ENCODE measurements around the gene KCNH1. TPM values are rescaled to one million over a fixed set of nuclear protein-coding genes. Genes with fewer than 3 reads are reported as not detected.
A peak's percentile ranks its signal among the peaks of the same experiment; 100 is the strongest.

The KCNH1 gene
- total RNA-seq, 2 experiments from 2014 or later, result not detected

GRCh38 chr1:210797422-210797821, 336.5 kb downstream of the KCNH1 start:
- CTCF ChIA-PET, result no interaction called here
- Mint-ChIP-seq H3K4me1 (no peaks in the 10 kb centered on the region), H3K27me3 (peaks cover 21% of the 10 kb centered on the region), H3K9me3 (ENCODE audit: low read depth) (no peaks in the 10 kb centered on the region), H3K36me3 (no peaks in the 10 kb centered on the region), H3K27ac (no peak overlapping the region), H3K4me3 (no peak overlapping the region)
- ATAC-seq (no peak), DNase-seq (no peak)

- peaks cover 27% of the 10 kb centered on the region for H3K27me3 Mint-ChIP-seq
- DNase-seq, result no peak
- no peak for ATAC-seq
- peaks cover 3% of the 10 kb centered on the region for H3K4me1 Mint-ChIP-seq
- no peaks in the 10 kb centered on the region for H3K9me3 Mint-ChIP-seq (ENCODE audit: low read depth)
- no peak overlapping the region for H3K4me3 Mint-ChIP-seq
- H3K27ac Mint-ChIP-seq, result no peak overlapping the region
- CTCF ChIA-PET, result no interaction called here
- H3K36me3 Mint-ChIP-seq, result no peaks in the 10 kb centered on the region
Measured at GRCh38 chr1:210796421-210796820, 337.5 kb downstream of the KCNH1 start.

- no peak for ATAC-seq
Measured at GRCh38 chr1:210794445-210794844, 339.5 kb downstream of the KCNH1 start.

GRCh38 chr1:210792250-210793102, 341.5 kb downstream of the KCNH1 start:
- ATAC-seq (no peak), DNase-seq (no peak)
- Mint-ChIP-seq H3K9me3 (ENCODE audit: low read depth) (no peaks in the 10 kb centered on the region), H3K4me3 (no peak overlapping the region), H3K36me3 (no peaks in the 10 kb centered on the region), H3K4me1 (peaks cover 15% of the 10 kb centered on the region), H3K27me3 (peaks cover 23% of the 10 kb centered on the region), H3K27ac (no peak overlapping the region)
- CTCF ChIA-PET, result no interaction called here

More at GRCh38 chr1:210794445-210794844, 339.5 kb downstream of the KCNH1 start:
- no peak overlapping the region for H3K4me3 Mint-ChIP-seq
- peaks cover 23% of the 10 kb centered on the region for H3K27me3 Mint-ChIP-seq
- peaks cover 15% of the 10 kb centered on the region for H3K4me1 Mint-ChIP-seq
- no peak overlapping the region for H3K27ac Mint-ChIP-seq
- H3K9me3 Mint-ChIP-seq (ENCODE audit: low read depth), result no peaks in the 10 kb centered on the region
- H3K36me3 Mint-ChIP-seq, result no peaks in the 10 kb centered on the region
- no peak for DNase-seq
- CTCF ChIA-PET, result no interaction called here

- peaks cover 39% of the 10 kb centered on the region for H3K27me3 Mint-ChIP-seq
- no peaks in the 10 kb centered on the region for H3K9me3 Mint-ChIP-seq (ENCODE audit: low read depth)
- DNase-seq, result no peak
- peak overlapping the region; percentile 2 for H3K27ac Mint-ChIP-seq
- no peaks in the 10 kb centered on the region for H3K36me3 Mint-ChIP-seq
- no peak overlapping the region for H3K4me3 Mint-ChIP-seq
- CTCF ChIA-PET, result no interaction called here
- no peak for ATAC-seq
- peaks cover 15% of the 10 kb centered on the region for H3K4me1 Mint-ChIP-seq
Measured at GRCh38 chr1:210790196-210790595, 343.8 kb downstream of the KCNH1 start.

- CTCF ChIA-PET, result no interaction called here
- peaks cover 26% of the 10 kb centered on the region for H3K27me3 Mint-ChIP-seq
- no peaks in the 10 kb centered on the region for H3K36me3 Mint-ChIP-seq
- H3K27ac Mint-ChIP-seq, result no peak overlapping the region
- ATAC-seq, result no peak
- no peak for DNase-seq
- H3K4me3 Mint-ChIP-seq, result no peak overlapping the region
- no peaks in the 10 kb centered on the region for H3K9me3 Mint-ChIP-seq (ENCODE audit: low read depth)
- H3K4me1 Mint-ChIP-seq, result peaks cover 15% of the 10 kb centered on the region
Measured at GRCh38 chr1:210787800-210788199, 346.1 kb downstream of the KCNH1 start.

- H3K9me3 Mint-ChIP-seq (ENCODE audit: low read depth), result no peaks in the 10 kb centered on the region
- no peaks in the 10 kb centered on the region for H3K36me3 Mint-ChIP-seq
- CTCF ChIA-PET, result no interaction called here
- peaks cover 13% of the 10 kb centered on the region for H3K4me1 Mint-ChIP-seq
- peaks cover 20% of the 10 kb centered on the region for H3K27me3 Mint-ChIP-seq
- H3K4me3 Mint-ChIP-seq, result no peak overlapping the region
- DNase-seq (no peak), ATAC-seq (no peak)
- H3K27ac Mint-ChIP-seq, result no peak overlapping the region
Measured at GRCh38 chr1:210786546-210786945, 347.4 kb downstream of the KCNH1 start.

- no peaks in the 10 kb centered on the region for H3K4me1 Mint-ChIP-seq
Measured at GRCh38 chr1:210783925-210784324, 350.0 kb downstream of the KCNH1 start.

GRCh38 chr1:210781652-210782051, 352.3 kb downstream of the KCNH1 start:
- CTCF ChIA-PET, result no interaction called here
- no peak overlapping the region for H3K27ac Mint-ChIP-seq
- DNase-seq, result no peak
- no peak overlapping the region for H3K4me3 Mint-ChIP-seq
- H3K36me3 Mint-ChIP-seq, result no peaks in the 10 kb centered on the region
- H3K4me1 Mint-ChIP-seq, result no peaks in the 10 kb centered on the region
- no peak for ATAC-seq
- H3K27me3 Mint-ChIP-seq, result peaks cover 27% of the 10 kb centered on the region
- no peaks in the 10 kb centered on the region for H3K9me3 Mint-ChIP-seq (ENCODE audit: low read depth)

More at GRCh38 chr1:210783925-210784324, 350.0 kb downstream of the KCNH1 start:
- no peaks in the 10 kb centered on the region for H3K36me3 Mint-ChIP-seq
- H3K27me3 Mint-ChIP-seq, result peaks cover 31% of the 10 kb centered on the region
- DNase-seq (no peak), ATAC-seq (no peak)
- CTCF ChIA-PET, result no interaction called here
- H3K27ac Mint-ChIP-seq, result no peak overlapping the region
- H3K9me3 Mint-ChIP-seq (ENCODE audit: low read depth), result no peaks in the 10 kb centered on the region
- H3K4me3 Mint-ChIP-seq, result no peak overlapping the region

GRCh38 chr1:210779269-210779668, 354.7 kb downstream of the KCNH1 start:
- H3K9me3 Mint-ChIP-seq (ENCODE audit: low read depth), result no peaks in the 10 kb centered on the region
- no peaks in the 10 kb centered on the region for H3K4me1 Mint-ChIP-seq
- ATAC-seq, result no peak
- H3K36me3 Mint-ChIP-seq, result no peaks in the 10 kb centered on the region
- CTCF ChIA-PET, result no interaction called here
- no peak overlapping the region for H3K4me3 Mint-ChIP-seq
- no peak for DNase-seq
- peaks cover 19% of the 10 kb centered on the region for H3K27me3 Mint-ChIP-seq
- no peak overlapping the region for H3K27ac Mint-ChIP-seq

GRCh38 chr1:210777914-210778313, 356.0 kb downstream of the KCNH1 start:
- no peak for DNase-seq
- no peak for ATAC-seq
- Mint-ChIP-seq H3K9me3 (ENCODE audit: low read depth) (no peaks in the 10 kb centered on the region), H3K36me3 (no peaks in the 10 kb centered on the region), H3K4me3 (no peak overlapping the region), H3K27ac (no peak overlapping the region), H3K4me1 (no peaks in the 10 kb centered on the region), H3K27me3 (peaks cover 22% of the 10 kb centered on the region)
- CTCF ChIA-PET, result no interaction called here

GRCh38 chr1:210776712-210777111, 357.2 kb downstream of the KCNH1 start:
- Mint-ChIP-seq H3K27ac (no peak overlapping the region), H3K4me3 (no peak overlapping the region), H3K4me1 (no peaks in the 10 kb centered on the region), H3K36me3 (no peaks in the 10 kb centered on the region), H3K9me3 (ENCODE audit: low read depth) (no peaks in the 10 kb centered on the region), H3K27me3 (peaks cover 22% of the 10 kb centered on the region)
- no peak for DNase-seq
- ATAC-seq, result no peak
- CTCF ChIA-PET, result no interaction called here

GRCh38 chr1:210775289-210775688, 358.7 kb downstream of the KCNH1 start:
- H3K4me3 Mint-ChIP-seq, result no peak overlapping the region
- DNase-seq, result no peak
- ATAC-seq, result no peak
- H3K27ac Mint-ChIP-seq, result no peak overlapping the region
- no peaks in the 10 kb centered on the region for H3K36me3 Mint-ChIP-seq
- CTCF ChIA-PET, result no interaction called here
- peaks cover 19% of the 10 kb centered on the region for H3K27me3 Mint-ChIP-seq
- no peaks in the 10 kb centered on the region for H3K9me3 Mint-ChIP-seq (ENCODE audit: low read depth)
- H3K4me1 Mint-ChIP-seq, result no peaks in the 10 kb centered on the region

GRCh38 chr1:210773450-210773849, 360.5 kb downstream of the KCNH1 start:
- ATAC-seq, result no peak
- Mint-ChIP-seq H3K4me1 (no peaks in the 10 kb centered on the region), H3K27me3 (peaks cover 20% of the 10 kb centered on the region), H3K36me3 (no peaks in the 10 kb centered on the region), H3K9me3 (ENCODE audit: low read depth) (no peaks in the 10 kb centered on the region), H3K27ac (no peak overlapping the region), H3K4me3 (no peak overlapping the region)
- CTCF ChIA-PET, result no interaction called here
- DNase-seq, result no peak
